ENCODE measurements around the gene KCNK7. TPM values are rescaled to one million over a fixed set of nuclear protein-coding genes. Genes with fewer than 3 reads are reported as not detected.
A peak's percentile ranks its signal among the peaks of the same experiment; 100 is the strongest.

KCNK7 gene
- total RNA-seq, 2 experiments from 2014 or later: 0.29 to 0.31 TPM

- Mint-ChIP-seq H3K4me1 (ENCODE audit: low read depth) (peaks cover 31% of the 10 kb centered on the region), H3K36me3 (peaks cover 35% of the 10 kb centered on the region), H3K27me3 (peaks cover 3% of the 10 kb centered on the region), H3K9me3 (no peaks in the 10 kb centered on the region), H3K4me3 (peak overlapping the region; percentile 96), H3K27ac (peak overlapping the region; percentile 88)
- intact Hi-C loops (cut with micrococcal nuclease): no loop called here
- DNase-seq: peak; percentile 57
- CTCF ChIA-PET: interaction anchor here (0.6 to 5.7 kb wide), 6 partner anchors 10 to 95 kb away, joined by 3 to 39 read pairs (median 6); partner anchors contain the start of genes FAM89B and SIPA1
- POLR2A ChIA-PET: interaction anchor here (0.5 to 2.9 kb wide), 4 partner anchors 9 to 499 kb away, joined by 3 to 21 read pairs (median 3); partner anchors contain the start of gene ZNRD2
Measured at GRCh38 chr11:65616575-65617001, 21.0 kb upstream of the KCNK7 start.

DNA sequence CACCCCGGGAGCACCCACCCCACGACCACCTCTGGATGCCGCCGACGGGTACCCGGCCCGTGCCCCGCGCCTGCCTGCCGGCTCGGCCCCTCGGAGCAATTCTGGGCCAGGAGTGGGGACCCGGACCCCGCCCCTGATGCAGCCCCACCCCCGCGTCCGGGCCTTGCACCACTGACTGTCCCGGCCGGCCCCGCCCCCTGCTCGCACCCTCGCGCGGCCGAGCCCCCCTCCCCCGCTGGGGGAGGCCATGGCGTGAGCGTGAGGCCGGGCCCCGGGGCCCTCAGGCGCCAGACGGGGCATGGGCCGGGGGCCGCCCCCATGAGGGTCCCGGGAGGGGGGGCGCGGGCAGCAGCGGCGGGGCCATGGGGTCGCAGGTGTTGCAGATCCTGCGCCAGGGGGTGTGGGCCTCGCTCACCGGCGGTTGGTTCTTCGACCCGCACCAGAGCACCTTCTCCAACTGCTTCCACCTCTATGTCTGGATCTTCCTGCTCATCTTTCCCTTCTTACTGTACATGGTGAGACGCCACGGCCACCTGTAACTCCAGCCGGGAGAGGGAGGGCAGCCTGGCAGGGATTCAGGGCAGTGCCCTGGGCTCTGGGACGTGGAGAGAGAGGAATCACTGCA, 20.5 kb upstream of the KCNK7 start:
- Mint-ChIP-seq H3K27ac (peak overlapping the region; percentile 98), H3K36me3 (peaks cover 33% of the 10 kb centered on the region), H3K4me1 (ENCODE audit: low read depth) (peaks cover 36% of the 10 kb centered on the region), H3K27me3 (peaks cover 3% of the 10 kb centered on the region), H3K9me3 (no peaks in the 10 kb centered on the region), H3K4me3 (peak overlapping the region; percentile 96)
- CTCF ChIA-PET: interaction anchor here (0.6 to 5.7 kb wide), 8 partner anchors 10 to 95 kb away, joined by 3 to 39 read pairs (median 8); partner anchors contain the start of genes FAM89B, SIPA1 and ZNRD2
- DNase-seq: peak; percentile 61
- POLR2A ChIA-PET: interaction anchor here (0.5 to 3.9 kb wide), 12 partner anchors 10 to 499 kb away, joined by 3 to 21 read pairs (median 6); partner anchors contain the start of genes FAM89B, NEAT1 and ZNRD2
- intact Hi-C loops (cut with micrococcal nuclease): loop anchor here (1.0 to 2.0 kb wide), 9 partner anchors 22 to 436 kb away; partner anchors contain the start of genes CFL1, KAT5, SF3B2 and SIPA1

DNA sequence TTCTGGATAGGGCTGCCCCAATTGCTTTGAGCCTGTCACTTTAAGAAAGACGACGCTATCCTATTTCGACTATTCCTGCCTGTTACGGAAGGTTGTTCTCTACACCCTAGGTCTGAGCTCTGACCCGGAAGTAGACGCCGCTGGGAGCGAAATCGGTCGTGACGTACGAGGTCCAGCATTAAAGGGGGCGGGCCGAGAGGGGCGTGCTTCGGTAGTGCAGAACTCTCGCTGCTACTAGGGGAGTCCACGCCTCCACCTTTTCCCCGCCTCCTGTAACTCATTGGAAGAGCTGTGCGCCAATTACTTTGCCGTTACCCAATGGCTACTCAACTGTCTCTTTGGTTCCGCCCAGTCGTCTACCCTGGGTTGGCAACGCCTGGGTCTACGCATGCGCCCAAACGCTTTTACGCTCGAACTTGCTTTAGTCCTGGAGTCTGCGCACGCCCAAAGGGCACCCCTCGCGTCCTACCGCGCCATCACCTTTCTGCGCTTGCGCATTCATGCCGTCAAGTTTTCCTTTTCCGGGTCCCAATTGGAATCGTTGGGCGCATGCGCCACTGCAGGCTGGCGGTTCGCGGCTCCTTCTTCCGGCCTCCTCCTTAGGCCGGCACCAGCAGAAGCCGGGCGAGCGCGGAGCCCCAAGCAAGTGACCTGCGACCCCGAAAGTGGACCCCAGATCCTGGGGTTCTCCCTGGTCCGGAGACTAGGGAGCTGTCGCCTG, 19.8 kb upstream of the KCNK7 start, which contains the start of gene PCNX3:
Gene PCNX3 (plus strand): TSS at position 548 of the 721 bp plus-strand sequence. CDS start 536 bp downstream, outside the sequence.
- DNase-seq: peak; percentile 100
- CTCF ChIA-PET: interaction anchor here (0.6 to 5.7 kb wide), 10 partner anchors 10 to 300 kb away, joined by 3 to 39 read pairs (median 4); partner anchors contain the start of genes FAM89B, MUS81, RELA and ZNRD2
- H3K4me3 Mint-ChIP-seq: peak within 1 kb of the TSS; percentile 96
- POLR2A ChIA-PET: interaction anchor here (0.5 to 3.9 kb wide), 21 partner anchors 20 to 755 kb away, joined by 3 to 24 read pairs (median 6); partner anchors contain the start of genes CFL1, EHBP1L1, FAM89B and KCNK7
- intact Hi-C loops (cut with micrococcal nuclease): loop anchor here (1.0 to 2.0 kb wide), 9 partner anchors 23 to 437 kb away; partner anchors contain the start of genes CFL1, KAT5, SF3B2 and SIPA1
- no peaks in the 10 kb centered on the region for H3K9me3 Mint-ChIP-seq
- peak within 1 kb of the TSS; percentile 98 for H3K27ac Mint-ChIP-seq
- peaks cover 43% of the 10 kb centered on the region for H3K4me1 Mint-ChIP-seq (ENCODE audit: low read depth)
- peaks cover 3% of the 10 kb centered on the region for H3K27me3 Mint-ChIP-seq
- peaks cover 31% of the 10 kb centered on the region for H3K36me3 Mint-ChIP-seq

DNA sequence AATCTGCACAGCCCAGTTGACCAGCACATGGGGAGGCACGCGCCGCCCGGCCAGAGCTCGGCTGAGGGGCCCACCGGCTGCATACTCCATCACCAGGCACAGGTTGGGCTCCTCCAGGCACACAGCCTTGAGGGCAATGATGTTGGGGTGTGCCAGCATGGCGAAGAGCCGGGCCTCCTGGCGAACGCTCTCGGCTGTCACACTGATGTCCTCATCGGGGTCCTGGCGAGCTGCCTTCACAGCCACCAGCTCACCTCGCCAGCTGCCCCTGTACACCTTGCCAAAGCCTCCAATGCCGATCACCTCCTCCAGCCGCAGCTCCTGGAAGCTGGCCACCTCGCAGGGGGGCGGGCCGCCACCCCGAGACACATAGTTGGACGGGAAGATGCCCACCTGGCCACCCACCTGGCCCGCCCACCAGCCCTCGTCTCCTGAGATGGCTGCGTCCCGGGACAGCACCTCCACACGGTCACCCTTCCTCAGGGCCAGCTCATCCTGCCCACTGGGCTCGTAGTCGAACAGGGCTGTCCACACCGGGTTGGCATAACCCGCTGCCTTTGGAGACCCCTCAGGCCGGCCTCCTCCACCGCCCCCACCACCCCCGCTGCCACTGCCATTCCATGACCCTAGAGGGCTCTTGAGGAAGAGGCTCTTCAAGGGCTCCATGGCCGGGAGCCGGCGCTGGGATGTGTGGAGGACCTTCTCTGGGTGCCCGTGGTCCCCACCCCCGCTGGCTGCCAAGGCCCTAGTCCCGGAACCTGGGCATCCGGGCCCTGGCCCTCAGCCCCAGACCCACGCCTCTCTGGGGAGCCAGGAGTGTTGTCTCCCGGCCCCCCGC, 17.7 kb upstream of the KCNK7 start:
- intact Hi-C loops (cut with micrococcal nuclease): no loop called here
- H3K27me3 Mint-ChIP-seq: peaks cover 3% of the 10 kb centered on the region
- ChIA-PET POLR2A (interaction anchor here (1.0 to 3.9 kb wide), 10 partner anchors 10 to 49 kb away, joined by 3 to 24 read pairs (median 5); partner anchors contain the start of genes EHBP1L1, KCNK7, RELA and ZNRD2), CTCF (interaction anchor here (0.9 to 5.7 kb wide), 7 partner anchors 17 to 275 kb away, joined by 3 to 39 read pairs (median 4); partner anchors contain the start of genes FAM89B, FIBP and ZNRD2)
- H3K36me3 Mint-ChIP-seq: peaks cover 27% of the 10 kb centered on the region
- peak overlapping the region; percentile 98 for H3K27ac Mint-ChIP-seq
- H3K4me3 Mint-ChIP-seq: peak overlapping the region; percentile 95
- peaks cover 56% of the 10 kb centered on the region for H3K4me1 Mint-ChIP-seq (ENCODE audit: low read depth)
- DNase-seq: peak; percentile 42
- H3K9me3 Mint-ChIP-seq: no peaks in the 10 kb centered on the region

DNA sequence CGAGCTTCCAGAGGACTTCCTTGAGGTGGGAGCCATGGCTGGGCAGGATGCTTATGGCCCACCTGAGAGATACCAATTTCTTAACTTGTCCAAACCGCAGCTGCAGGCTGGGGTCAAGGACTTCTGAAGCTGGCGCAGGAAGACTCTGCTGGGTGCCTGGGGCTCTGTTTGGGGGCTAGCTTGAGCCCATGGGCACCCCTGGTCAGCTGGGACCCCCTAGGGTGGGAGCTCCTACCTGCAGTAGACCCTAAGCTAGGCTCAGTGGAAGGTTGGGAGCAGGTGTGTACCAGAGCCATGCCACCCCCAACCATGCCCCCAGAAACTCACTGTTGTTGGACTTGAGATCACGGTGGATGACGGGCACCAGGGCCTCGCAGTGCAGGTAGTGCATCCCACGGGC, 17.1 kb upstream of the KCNK7 start:
- peak overlapping the region; percentile 95 for H3K4me3 Mint-ChIP-seq
- H3K36me3 Mint-ChIP-seq: peaks cover 33% of the 10 kb centered on the region
- ChIA-PET CTCF (interaction anchor here (0.9 to 5.7 kb wide), 8 partner anchors 13 to 276 kb away, joined by 3 to 39 read pairs (median 4); partner anchors contain the start of genes FAM89B, FIBP and ZNRD2), POLR2A (interaction anchor here (1.0 to 3.9 kb wide), 9 partner anchors 9 to 50 kb away, joined by 3 to 24 read pairs (median 6); partner anchors contain the start of genes EHBP1L1, KCNK7, RELA and ZNRD2)
- DNase-seq: no peak
- peaks cover 3% of the 10 kb centered on the region for H3K27me3 Mint-ChIP-seq
- no peaks in the 10 kb centered on the region for H3K9me3 Mint-ChIP-seq
- H3K27ac Mint-ChIP-seq: peak overlapping the region; percentile 98
- intact Hi-C loops (cut with micrococcal nuclease): no loop called here
- H3K4me1 Mint-ChIP-seq (ENCODE audit: low read depth): peaks cover 55% of the 10 kb centered on the region

DNA sequence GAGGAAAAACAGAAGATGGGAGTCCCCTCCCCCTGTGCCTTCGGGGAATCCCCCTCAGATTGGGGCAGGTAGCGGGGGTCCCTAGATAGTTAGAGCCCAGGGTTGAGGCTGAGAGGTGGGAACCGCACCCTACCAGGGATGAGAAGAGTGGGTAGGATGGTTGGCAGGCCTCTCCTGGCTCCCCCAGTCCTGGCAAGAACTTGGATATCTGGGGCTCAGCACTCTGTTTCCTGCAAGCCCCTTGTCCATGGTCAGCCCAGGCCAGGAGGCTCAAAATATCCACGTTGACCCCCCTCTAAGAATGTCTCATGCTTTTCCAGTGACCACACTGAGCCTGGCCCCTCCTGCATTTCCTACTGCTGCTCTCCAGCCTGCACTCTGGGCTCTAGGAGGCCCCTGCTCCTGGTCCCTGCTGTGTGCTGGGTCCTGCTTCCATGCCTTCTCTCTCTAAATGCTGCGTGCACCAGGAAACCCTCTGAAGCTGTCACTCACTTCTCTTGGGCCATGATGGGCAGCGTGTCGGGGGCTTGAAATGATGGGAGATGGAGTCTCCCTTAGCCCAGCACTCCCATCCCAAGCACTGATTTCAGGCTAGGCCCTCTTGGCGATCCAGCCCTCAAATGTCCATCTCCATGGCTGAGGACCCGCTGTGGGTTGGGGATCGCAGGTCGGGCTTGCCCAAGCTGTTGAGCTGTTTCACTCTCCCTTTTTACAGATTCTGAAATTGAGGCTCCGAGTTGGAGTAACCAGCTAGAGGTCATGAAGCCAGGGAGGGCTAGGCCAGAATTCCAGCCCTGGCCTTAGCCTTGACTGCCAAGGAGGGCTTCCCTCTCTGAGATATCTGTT, 16.4 kb upstream of the KCNK7 start:
- Mint-ChIP-seq H3K36me3 (peaks cover 34% of the 10 kb centered on the region), H3K4me3 (peak overlapping the region; percentile 95), H3K27ac (peak overlapping the region; percentile 98), H3K27me3 (peaks cover 3% of the 10 kb centered on the region), H3K4me1 (ENCODE audit: low read depth) (peaks cover 49% of the 10 kb centered on the region), H3K9me3 (no peaks in the 10 kb centered on the region)
- DNase-seq: no peak
- POLR2A ChIA-PET: interaction anchor here (1.1 to 3.9 kb wide), 6 partner anchors 8 to 50 kb away, joined by 3 to 15 read pairs (median 7); partner anchors contain the start of genes KCNK7 and RELA
- CTCF ChIA-PET: interaction anchor here (1.0 to 5.7 kb wide), 7 partner anchors 14 to 71 kb away, joined by 3 to 39 read pairs (median 4); partner anchors contain the start of genes FAM89B and ZNRD2
- intact Hi-C loops (cut with micrococcal nuclease): no loop called here

DNA sequence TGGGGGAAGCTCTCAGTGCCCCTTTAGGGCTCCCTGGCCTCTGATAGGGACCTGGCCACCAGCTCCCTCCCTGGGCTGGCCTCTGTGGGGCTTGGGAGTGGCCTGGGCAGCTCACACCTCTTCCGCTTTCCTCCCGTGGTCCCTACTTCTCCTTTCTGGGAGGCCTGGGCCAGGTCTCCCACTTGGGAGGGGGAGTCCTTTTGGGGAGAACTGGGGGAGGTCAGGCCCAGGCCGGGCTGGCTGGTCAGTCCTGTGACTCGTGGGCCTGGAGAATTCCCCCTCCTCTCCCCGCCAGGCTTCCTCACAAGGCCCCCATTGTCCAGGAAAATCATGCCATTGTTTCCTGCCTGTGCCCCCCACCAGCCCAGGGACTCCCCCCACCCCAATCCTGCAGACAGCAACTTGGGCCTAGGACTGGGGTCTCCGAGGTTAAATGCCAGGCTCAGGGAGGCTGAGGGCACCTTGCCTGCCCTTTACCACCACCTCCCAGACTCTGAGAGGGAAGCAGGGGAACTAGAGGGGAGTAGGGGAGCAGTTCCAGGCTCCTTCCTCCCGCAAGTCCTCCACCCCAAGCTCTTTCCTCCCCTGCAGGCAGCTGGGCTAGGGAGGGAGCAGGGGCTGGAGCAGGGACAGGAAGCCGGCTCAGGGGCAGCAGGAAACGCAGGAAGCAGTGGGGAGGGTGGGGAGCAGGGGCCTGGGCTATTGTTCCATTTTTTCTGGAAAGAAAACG, 15.6 kb upstream of the KCNK7 start:
- peak overlapping the region; percentile 62 for H3K27ac Mint-ChIP-seq
- no peak for DNase-seq
- H3K27me3 Mint-ChIP-seq: peaks cover 3% of the 10 kb centered on the region
- ChIA-PET CTCF (interaction anchor here (1.2 to 5.7 kb wide), 5 partner anchors 15 to 70 kb away, joined by 3 to 39 read pairs (median 12); no protein-coding TSS in a partner anchor), POLR2A (interaction anchor here (1.9 to 2.5 kb wide), 2 partner anchors 23 to 34 kb away, joined by 5 to 8 read pairs; no protein-coding TSS in a partner anchor)
- H3K36me3 Mint-ChIP-seq: peaks cover 30% of the 10 kb centered on the region
- peak overlapping the region; percentile 95 for H3K4me3 Mint-ChIP-seq
- H3K4me1 Mint-ChIP-seq (ENCODE audit: low read depth): peaks cover 41% of the 10 kb centered on the region
- intact Hi-C loops (cut with micrococcal nuclease): no loop called here
- H3K9me3 Mint-ChIP-seq: no peaks in the 10 kb centered on the region

GRCh38 chr11:65610404-65610803, 14.8 kb upstream of the KCNK7 start:
- DNase-seq: no peak
- intact Hi-C loops (cut with micrococcal nuclease): no loop called here
- Mint-ChIP-seq H3K36me3 (peaks cover 32% of the 10 kb centered on the region), H3K4me3 (no peak overlapping the region), H3K27me3 (peaks cover 1% of the 10 kb centered on the region), H3K4me1 (ENCODE audit: low read depth) (peaks cover 41% of the 10 kb centered on the region), H3K27ac (peak overlapping the region; percentile 53), H3K9me3 (no peaks in the 10 kb centered on the region)
- POLR2A ChIA-PET: interaction anchor here (0.8 to 1.9 kb wide), 3 partner anchors 15 to 52 kb away, joined by 3 to 5 read pairs (median 3); partner anchors contain the start of gene RELA
- CTCF ChIA-PET: interaction anchor here (0.7 to 2.6 kb wide), 4 partner anchors 17 to 70 kb away, joined by 3 to 12 read pairs (median 8); no protein-coding TSS in a partner anchor

GRCh38 chr11:65609665-65610064, 14.1 kb upstream of the KCNK7 start:
- no peaks in the 10 kb centered on the region for H3K27me3 Mint-ChIP-seq
- H3K4me1 Mint-ChIP-seq (ENCODE audit: low read depth): peaks cover 41% of the 10 kb centered on the region
- ChIA-PET POLR2A (interaction anchor here (0.8 to 1.9 kb wide), 3 partner anchors 15 to 53 kb away, joined by 3 to 5 read pairs (median 3); partner anchors contain the start of gene RELA), CTCF (interaction anchor here (1.0 to 2.6 kb wide), 4 partner anchors 16 to 170 kb away, joined by 3 to 12 read pairs (median 8); no protein-coding TSS in a partner anchor)
- no peak for DNase-seq
- H3K4me3 Mint-ChIP-seq: no peak overlapping the region
- peaks cover 34% of the 10 kb centered on the region for H3K36me3 Mint-ChIP-seq
- no peaks in the 10 kb centered on the region for H3K9me3 Mint-ChIP-seq
- intact Hi-C loops (cut with micrococcal nuclease): no loop called here
- H3K27ac Mint-ChIP-seq: peak overlapping the region; percentile 53

Measured in activated CD4-positive, alpha-beta memory T cell treated with anti-CD3 and anti-CD28 coated beads for 36 hours (primary cell).